Transverse colon (tissue), 3 donors: ENCODE results near the gene VWA8.

Experiments used
- CTCF ChIP-seq, 5 experiments: fragments of 200-600 bp in 3 of 5; fragments of 450-650 bp in 2 of 5; sonication (generic) in 3 of 5; IDR thresholded peaks; 1 replicate in 2 of 5; 2 replicates in 3 of 5; pipeline ENCODE4 v1.5.1; 2016 to 2017; ENCODE audit warnings: antibody characterized with exemption in 5 of 5, inconsistent platforms in 3 of 5, mild to moderate bottlenecking in 2 of 5, moderate library complexity in 1 of 5
- POLR2A ChIP-seq: fragments of 450-650 bp; IDR thresholded peaks from one replicate; pipeline ENCODE4 v1.6.1; 2016; ENCODE audit warnings: antibody characterized with exemption, mild to moderate bottlenecking, moderate library complexity

- TF ChIP-seq CTCF (IDR thresholded peaks at IDR 0.05) (no peak), POLR2A (no peak)
These were observed 287.3 kb downstream of the VWA8 start for GRCh38 chr13:41673640-41674039.
